Measurements from ENCODE around the gene TCEA2.
A peak's percentile ranks its signal among the peaks of the same experiment; 100 is the strongest.

TCEA2 gene

GRCh38 chr20:64050261-64051032 is 12.6 kb upstream of the TCEA2 start:
- no peak for DNase-seq

- DNase-seq = no peak
Observed at GRCh38 chr20:64051033-64051452, 12.0 kb upstream of the TCEA2 start.

DNA sequence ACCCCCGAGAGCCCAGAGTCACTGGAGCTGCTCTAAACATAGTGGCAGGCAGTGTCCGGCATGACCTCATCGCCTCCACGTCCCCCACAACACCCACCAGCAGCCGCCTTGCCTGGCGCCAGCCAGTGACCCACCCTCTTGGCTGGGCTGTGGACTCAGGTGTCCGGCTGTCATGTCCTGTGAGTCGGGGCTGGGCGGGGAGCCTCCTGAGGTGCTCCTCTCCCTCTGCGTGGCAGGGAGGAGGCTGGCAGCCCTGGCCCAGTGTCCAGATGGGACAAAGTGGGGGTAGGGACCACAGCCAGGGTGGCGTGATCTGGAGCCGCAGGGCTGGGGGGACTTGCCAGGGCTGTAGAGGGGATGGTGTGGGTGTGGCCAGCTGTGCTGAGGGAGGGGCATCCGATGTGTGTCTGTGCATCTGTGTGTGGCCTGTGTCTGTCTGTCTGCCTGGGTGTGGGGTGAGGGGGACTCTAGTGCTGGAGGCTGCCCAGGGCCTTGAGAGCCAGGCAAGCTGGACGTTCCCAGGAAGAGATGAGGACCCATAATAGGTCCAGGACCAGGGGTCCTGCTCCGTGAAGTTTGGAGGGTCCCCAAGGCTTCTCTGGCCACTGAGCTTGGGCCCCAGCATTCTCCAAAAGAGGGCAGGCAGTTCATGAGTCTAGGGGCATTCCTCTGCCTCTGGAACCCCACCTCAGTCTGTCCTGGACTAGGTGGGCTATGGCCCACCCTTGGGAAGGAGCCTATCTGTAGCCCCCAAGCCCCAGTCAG is 11.3 kb upstream of the TCEA2 start:
- DNase-seq = no peak

DNA sequence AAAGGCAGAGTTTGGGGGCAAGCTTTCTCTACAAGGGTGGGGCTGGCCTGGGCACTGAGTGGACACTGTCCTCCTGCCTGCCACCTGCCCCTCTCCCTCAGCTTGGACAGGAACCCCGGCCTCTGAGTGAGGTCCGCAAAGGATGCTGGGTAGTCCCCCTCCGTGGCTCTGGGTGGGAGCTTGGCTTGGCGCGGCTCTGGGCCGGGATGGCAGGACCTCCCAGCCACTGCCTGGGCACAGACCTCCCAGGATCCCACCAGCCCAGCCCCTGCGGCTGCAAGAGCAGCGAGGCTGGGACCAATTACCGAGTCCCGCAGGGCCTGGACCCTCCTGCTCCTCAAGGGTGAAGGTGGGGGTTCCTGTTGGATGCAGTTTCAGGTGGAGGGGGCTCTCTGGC is 10.7 kb upstream of the TCEA2 start:
- DNase-seq = no peak

DNA sequence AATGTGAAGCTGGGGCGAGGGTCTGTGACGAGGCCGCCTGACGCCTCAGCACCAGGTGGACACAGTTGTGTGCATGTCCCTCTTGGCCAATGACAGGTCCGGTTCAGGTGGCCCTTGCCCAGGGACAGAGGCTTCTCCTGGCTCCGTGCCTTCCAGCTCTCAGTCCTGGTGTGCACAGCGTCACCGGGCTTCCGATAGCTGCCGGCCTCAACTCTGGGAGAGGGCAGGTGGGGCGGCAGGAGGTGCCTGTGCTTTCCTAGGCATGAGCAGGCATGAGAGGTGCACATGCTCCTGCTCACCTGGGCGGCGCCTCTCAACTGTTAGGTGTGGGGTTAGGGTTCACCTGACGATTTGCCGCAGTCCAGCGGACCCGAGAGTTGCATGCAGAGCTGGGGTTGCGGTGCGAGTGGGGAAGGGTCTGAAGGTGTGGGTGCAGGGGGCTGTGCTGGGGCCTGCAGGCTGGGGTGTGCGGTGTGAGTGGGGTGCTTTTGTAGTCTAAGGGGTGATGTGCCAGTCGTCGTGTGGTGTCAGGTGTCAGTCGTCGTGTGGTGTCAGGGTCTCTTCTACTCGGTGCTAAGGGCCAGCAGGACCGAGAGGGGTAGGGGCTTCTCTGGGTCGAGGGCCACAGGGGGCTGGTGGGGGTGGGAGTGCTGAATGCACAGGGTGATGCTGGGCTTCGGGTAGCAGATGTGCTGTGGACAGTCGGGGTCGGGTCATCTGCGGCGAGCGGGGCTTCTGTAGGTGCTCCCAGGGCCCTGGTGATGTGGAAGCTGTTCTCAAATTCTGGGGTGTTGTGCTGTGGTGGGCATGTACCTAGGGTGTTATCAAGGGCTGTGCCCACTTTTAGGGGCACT is 9.8 kb upstream of the TCEA2 start:
- no peak for DNase-seq

DNA sequence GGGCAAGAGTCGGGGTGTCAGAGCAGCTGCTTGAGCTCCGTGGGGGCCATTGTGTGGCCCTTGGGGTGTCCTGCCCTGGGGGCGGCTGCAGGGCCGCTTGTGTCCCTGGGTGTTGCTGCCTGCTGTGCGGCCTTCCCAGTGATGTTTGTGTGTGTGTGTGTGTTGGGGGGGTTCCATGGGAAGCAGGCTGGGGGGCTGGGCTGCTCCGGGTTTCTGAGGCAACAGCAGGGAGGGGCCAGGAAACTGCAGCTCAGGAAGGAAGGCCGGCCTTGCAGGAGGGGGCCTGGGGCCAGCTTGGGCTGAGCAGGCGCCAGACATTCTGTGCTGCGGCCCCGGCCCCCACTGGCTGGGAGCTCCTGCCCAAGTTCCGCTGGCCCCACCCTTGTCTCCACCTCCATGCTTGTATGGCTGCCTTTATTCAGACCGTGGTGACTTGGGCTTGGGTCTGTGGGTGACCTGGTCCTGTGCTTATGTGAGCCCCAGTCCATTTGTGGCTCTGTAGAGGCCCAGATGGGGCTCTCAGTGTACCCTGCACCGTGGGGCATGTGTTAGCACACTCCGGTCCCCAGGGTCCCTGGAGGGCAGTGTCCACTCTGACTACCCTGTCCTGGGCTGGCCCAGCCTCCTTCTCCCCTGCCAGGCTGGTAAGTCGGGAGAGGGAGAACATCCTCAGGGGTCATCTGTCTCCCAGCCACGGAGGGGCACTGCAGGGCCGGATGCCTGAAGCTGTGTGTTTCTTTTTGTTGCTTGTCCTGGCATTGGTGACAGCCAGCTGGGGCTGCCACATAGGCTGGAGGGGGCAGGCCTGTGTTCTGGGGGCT is 8.9 kb upstream of the TCEA2 start:
- no peak for DNase-seq

- no peak for DNase-seq
Observed at GRCh38 chr20:64055396-64055892, 7.6 kb upstream of the TCEA2 start.

DNA sequence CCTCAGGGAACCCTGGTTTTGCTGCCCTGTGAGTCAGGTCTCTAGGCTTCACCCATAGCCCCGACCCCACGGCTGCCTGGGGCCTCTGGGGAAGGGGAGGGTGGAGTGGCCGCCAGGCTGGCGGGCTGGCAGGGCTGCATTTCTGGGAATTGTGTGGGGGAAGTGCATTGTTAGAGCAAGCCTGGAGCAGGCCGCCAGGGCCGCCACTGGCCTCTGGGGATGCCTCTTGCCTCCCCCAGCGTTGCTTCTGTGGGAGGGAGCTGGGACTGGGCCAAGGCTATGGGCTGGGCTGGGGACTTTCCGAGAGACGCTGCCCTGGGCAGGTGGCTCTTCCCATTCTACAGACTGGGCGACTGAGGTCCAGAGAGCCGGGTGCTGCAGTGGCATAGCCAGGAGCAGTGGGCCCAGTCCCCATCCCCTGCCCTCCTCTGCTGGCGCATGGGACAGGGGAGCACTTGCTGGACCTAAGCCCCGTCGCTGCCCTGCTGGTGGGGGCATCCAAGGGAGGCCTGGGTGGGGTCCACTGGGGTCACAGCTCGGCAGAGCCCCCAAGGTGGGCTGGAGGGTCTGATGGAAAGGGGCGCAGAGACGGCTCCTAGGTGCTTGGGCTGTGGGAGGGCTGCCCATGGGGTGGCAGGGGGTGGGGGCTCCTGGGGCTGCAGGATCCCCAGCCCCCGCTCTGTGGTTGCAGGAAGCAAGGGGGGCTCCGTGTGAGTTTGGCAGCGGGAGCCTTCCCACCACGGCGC is 6.9 kb upstream of the TCEA2 start:
- peak; percentile 10 for DNase-seq

- no peak for DNase-seq
Observed at GRCh38 chr20:64056639-64056888, 6.4 kb upstream of the TCEA2 start.

DNA sequence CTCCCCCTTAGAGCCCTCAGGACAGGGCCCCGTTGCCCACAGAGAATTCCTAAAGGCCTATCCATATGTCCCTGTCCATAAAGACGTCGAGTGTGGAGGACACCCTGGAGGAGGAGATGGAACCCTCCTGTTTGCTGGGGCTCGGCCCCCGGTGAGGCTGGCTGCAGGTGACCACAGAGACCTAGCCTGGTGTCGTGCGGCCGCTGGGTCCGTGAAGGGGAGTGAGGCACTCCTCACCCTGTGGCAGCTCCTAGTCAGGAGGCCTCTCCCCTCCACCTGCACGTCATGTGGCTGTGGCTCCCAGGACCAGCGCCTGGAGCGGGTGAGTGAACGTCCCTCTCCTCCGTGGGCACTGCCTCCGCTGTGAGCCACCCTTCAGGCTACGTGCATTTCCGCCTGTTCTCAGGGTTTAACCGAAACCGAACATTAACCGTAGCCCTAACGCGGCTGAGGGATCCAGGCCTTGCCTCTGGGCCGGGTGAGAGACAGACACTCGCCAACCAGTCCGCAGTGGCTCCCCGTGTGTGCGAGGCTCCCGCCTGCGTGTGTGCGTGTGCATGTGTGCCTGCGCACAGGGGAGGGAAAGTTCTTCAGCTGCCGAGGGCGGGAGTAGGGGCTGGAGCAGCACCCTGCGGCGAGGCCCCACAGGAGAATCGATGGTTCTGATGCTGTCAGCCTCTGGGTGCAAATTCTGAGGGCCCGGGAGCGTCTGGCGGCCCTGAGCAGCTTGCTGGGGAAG is 5.9 kb upstream of the TCEA2 start:
- no peak for DNase-seq

DNA sequence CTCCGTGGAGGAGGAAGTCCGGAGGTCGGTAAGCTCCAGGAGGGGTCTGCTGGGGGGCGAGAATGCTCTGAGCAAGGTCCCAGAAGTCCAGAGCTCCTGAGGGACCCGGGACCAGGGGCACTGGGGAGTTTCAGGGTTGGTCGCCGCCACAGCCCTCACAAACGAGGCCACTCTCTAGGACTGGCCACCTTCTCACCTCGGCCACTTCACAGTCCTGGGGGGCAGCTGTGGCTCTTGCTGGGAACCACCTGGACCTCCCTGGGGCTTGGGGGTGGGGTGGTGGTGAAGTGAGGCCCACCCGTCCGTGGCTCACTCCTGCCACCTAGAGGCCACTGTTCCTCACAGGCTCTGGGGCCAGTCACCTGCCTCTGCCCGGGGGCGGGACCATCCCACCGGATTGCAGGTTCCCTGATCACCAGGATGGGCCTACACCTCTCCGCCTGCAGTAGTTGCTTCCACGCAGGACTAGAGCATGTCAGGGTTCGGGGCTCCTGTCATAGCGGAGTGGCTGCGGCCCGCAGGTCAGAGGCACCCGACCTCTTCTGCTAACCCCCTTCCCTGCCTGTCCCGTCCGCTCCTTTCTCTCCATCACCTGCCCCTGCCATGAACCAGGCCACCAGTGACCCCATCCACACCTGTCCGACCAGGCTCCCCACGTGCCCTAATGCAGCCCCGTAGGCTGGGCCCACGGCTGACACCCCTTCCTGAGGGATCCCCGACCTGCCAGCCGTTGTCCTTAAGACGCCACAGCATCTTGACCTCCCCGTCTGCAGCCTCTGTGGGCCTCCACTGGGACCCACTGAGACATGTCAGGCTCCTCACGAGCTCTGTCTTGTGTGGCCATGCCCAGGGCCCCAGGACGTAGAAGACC is 5.1 kb upstream of the TCEA2 start:
- peak; percentile 27 for DNase-seq

DNA sequence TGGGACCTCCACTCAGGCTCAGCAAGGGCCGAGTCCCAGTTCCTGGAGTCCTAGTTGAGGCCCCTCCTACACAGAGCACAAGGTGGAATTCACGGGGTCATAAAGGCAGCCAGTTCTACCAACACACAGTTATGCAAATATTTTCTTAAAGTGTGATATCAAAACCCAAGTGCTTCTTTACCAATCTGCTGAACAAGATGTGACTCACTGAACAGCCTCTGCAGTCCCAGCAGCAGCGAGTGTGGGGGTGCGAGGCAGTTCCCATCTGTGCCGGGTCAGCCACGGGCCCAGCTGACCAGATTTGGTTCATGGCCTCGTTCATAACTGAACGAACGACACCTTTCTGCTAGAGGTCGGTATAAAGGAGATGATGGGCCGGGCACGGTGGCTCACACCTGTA is 4.5 kb upstream of the TCEA2 start:
- peak; percentile 79 for DNase-seq

GRCh38 chr20:64062276-64062595 is 762 bp upstream of the TCEA2 start:
- no peak for DNase-seq

GRCh38 chr20:64063389-64064144 is 569 bp downstream of the TCEA2 start:
- DNase-seq = no peak

DNA sequence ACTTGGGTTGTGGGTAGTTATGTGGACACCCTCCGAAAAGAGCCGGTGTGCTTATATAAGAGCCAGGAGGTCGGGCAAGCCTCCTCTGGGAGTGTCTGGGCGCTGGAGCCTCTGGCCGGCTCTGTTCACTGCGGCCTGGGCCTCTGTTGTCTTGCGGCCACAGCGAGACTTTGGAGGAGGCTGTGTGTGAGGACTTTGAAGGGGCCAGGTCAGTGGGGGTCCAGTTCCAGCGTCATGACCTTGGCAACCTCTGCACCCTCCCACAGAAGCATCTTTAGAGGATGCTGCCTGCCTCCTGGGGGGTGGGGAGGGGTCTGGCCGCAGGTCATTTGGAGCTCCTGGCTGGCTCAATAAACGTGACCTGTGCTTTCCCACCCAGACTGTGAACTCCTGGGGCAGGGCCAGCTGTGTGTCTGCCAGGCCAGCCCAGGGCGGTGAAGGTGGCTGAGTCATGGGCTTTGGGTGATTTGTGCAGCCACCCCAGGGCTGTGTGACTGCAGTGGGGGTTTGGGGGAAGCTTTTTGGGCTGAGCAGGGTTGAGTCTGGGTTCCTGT is 1.2 kb downstream of the TCEA2 start:
- no peak for DNase-seq

GRCh38 chr20:64065062-64065973 is 2.3 kb downstream of the TCEA2 start:
- no peak for DNase-seq

DNA sequence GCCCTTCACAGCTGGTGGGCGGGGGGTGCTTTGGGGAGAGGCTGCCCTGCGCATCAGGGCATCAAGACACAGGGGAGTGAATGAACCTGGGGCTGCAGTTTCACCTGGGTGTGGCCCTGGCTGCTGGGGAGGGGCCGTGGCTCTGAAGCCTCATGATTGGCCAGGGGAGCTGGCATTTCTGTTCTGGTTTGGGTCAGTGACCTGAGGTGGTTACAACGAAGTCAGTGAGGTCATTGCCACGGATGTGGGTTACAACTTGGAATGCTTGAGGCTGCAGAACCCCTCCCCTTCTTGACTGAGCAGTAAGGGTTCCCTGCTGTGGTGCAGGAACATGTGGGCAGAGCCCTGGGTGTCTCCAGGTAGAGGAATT is 3.0 kb downstream of the TCEA2 start:
- peak; percentile 61 for DNase-seq

DNA sequence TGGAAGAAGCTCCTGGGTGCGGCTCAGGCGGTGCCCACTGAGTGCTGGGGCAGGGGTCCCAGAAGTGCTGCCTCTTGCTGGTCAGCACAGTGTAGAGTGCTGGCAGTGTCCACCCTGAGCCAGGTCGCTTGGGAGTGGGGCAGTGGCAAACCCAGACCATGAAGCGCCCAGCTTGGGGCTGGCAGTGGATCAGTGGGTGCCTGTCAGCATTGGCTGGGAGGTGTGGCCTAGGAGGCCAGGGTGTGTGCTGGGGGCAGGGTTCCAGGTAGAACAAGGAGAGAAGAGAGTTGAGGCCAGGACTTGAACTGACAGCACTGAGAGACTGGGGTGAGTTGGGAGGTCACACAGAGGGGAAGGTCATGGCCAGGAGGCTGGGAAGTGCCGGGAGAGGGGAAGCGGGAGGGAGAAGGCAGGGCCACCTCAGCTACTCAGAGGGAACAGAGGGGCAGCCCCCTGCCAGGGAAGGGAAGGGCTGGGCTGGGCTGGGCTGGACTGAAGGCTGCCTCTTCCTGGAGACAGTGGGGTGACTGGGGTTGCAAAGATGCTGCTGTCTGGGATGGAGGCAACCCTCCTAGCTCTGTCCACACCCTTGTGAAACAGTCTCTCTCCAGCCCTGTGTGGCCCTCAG is 4.1 kb downstream of the TCEA2 start:
- DNase-seq = no peak
